ENCODE data around the gene TNFAIP6.

Gene TNFAIP6

GRCh38 chr2:151422917-151423439, 65.6 kb downstream of the TNFAIP6 start:
- no peak for DNase-seq

GRCh38 chr2:151423760-151424159, 66.4 kb downstream of the TNFAIP6 start:
- no peak for DNase-seq

Data from NCI-H2227 treated with DMSO at 0.1 percent for 48 hours (cell line).